Esophagus squamous epithelium (tissue), 4 donors: Measurements from ENCODE around the gene CAMK2D.

Source experiments
- CTCF ChIP-seq, 6 experiments: fragments of 450-650 bp in 4 of 6; fragments of 200-600 bp in 2 of 6; sonication (generic) in 2 of 6; IDR thresholded peaks; one replicate each; pipeline ENCODE4 v1.5.1; 2016 to 2019; ENCODE audit warnings: antibody characterized with exemption in 6 of 6, mild to moderate bottlenecking in 4 of 6, moderate library complexity in 4 of 6
- POLR2A ChIP-seq, 4 donors: fragments of 450-650 bp; IDR thresholded peaks; one replicate each; pipeline ENCODE4 v1.6.1; 2017; ENCODE audit warnings: antibody characterized with exemption in 4 of 4, mild to moderate bottlenecking in 4 of 4, moderate library complexity in 3 of 4

- TF ChIP-seq CTCF (IDR thresholded peaks at IDR 0.05) (no peak), POLR2A (IDR thresholded peaks at IDR 0.05) (no peak)
These were observed 328.4 kb downstream of the CAMK2D start for GRCh38 chr4:113433116-113433515.
